Measurements from ENCODE around the gene RENBP. TPM values are rescaled to one million over a fixed set of nuclear protein-coding genes. Genes with fewer than 3 reads are reported as not detected.

The RENBP gene
- total RNA-seq, 1 experiment from 2014 or later: 7.1 TPM

- H3K4me1 Mint-ChIP-seq: peaks cover 13 to 27% of the 10 kb centered on the region in 2 experiments
- H2BK120ac ChIP-seq (ENCODE audit: low read depth, low read length, poor library complexity, severe bottlenecking): no peak overlapping the region
- no peak overlapping the region for H2AK5ac ChIP-seq (ENCODE audit: insufficient read length, low read length)
- no peak overlapping the region for H2BK12ac ChIP-seq (ENCODE audit: insufficient read length, low read depth, low read length)
- H3K9me3 ChIP-seq (ENCODE audit: control insufficient read depth, low read depth, low read length): peaks cover 4% of the 10 kb centered on the region
- H3K27ac Mint-ChIP-seq: peak overlapping the region in 2 of 3 experiments; percentile 63 to 87; a peak in 2 of 7 replicates
- no peak overlapping the region for H2BK5ac ChIP-seq (ENCODE audit: insufficient read length, low read length)
- H4K5ac ChIP-seq (ENCODE audit: insufficient read length, low read depth, low read length): no peak overlapping the region
- H3K4me1 ChIP-seq (ENCODE audit: insufficient read depth, low read length): no peaks in the 10 kb centered on the region
- no peak overlapping the region for H3K56ac ChIP-seq (ENCODE audit: insufficient read length, low read depth, low read length)
- H3K4me2 ChIP-seq (ENCODE audit: insufficient read depth, insufficient read length, low read length): no peak overlapping the region
- no peaks in the 10 kb centered on the region for H3K23me2 ChIP-seq (ENCODE audit: insufficient read length, low read depth, low read length, poor library complexity, severe bottlenecking)
- H3K79me1 ChIP-seq (ENCODE audit: insufficient read depth, low read depth, low read length, poor library complexity, severe bottlenecking): no peaks in the 10 kb centered on the region
- H3K18ac ChIP-seq (ENCODE audit: insufficient read length, low read depth, low read length): no peak overlapping the region
- TF ChIP-seq CTCF (conservative IDR thresholded peaks at IDR 0.05): no peak
- no peak overlapping the region for H3K9ac ChIP-seq (ENCODE audit: extremely low read depth, insufficient read length, low read length)
- H4K20me1 ChIP-seq (ENCODE audit: control insufficient read depth, insufficient read depth, insufficient read length): no peaks in the 10 kb centered on the region
- no CpG with 5 or more reads among the region's 7 CpGs for WGBS (ENCODE audit: extremely low coverage, insufficient read length, low lambda C conversion rate)
- H3K9me3 Mint-ChIP-seq: peaks cover 44 to 56% of the 10 kb centered on the region in 2 experiments
- H2BK20ac ChIP-seq (ENCODE audit: low read depth, low read length, poor library complexity, severe bottlenecking): no peak overlapping the region
- no peak overlapping the region for H2BK15ac ChIP-seq (ENCODE audit: low read depth, low read length)
- no peak overlapping the region for H3K23ac ChIP-seq (ENCODE audit: insufficient read length, low read depth, low read length)
- H3K14ac ChIP-seq (ENCODE audit: insufficient read depth, low read length): peak overlapping the region; percentile 50; the same call in 1 of the 2 replicates
- H3K4me3 Mint-ChIP-seq: no peak overlapping the region; a peak in 1 of 5 replicates
- no peak overlapping the region for H3K4ac ChIP-seq (ENCODE audit: low read depth, low read length)
- H4K8ac ChIP-seq (replicated peaks; ENCODE audit: insufficient read length, low read depth, low read length): no peak overlapping the region
- no peak overlapping the region for H4K91ac ChIP-seq (ENCODE audit: insufficient read length, low read depth, low read length)
- no peaks in the 10 kb centered on the region for H3K79me2 ChIP-seq (ENCODE audit: insufficient read depth, low read length)
- no peak overlapping the region for H3T11ph ChIP-seq (ENCODE audit: low read length)
- no peak overlapping the region for H2AFZ ChIP-seq (ENCODE audit: low read length)
- no peak overlapping the region for H3K27ac ChIP-seq (ENCODE audit: insufficient read length, low read depth, low read length)
- no peak for DNase-seq
- H3K27me3 ChIP-seq (ENCODE audit: insufficient read depth, low read length): no peaks in the 10 kb centered on the region
- H3K27me3 Mint-ChIP-seq (ENCODE audit: low read depth): no peaks in the 10 kb centered on the region
- H3K36me3 Mint-ChIP-seq (ENCODE audit: insufficient read depth in 1 of 3, low read depth in 3 of 3): peaks cover 8 to 16% (median 10%) of the 10 kb centered on the region in 3 experiments; a peak in 6 of 7 replicates
These were observed 4.9 kb downstream of the RENBP start for GRCh38 chrX:153939573-153939972.
